Mammary epithelial cell (primary cell): ENCODE results near the gene SVOPL.

ENCODE experiments used
- EZH2 ChIP-seq: IDR thresholded peaks from 2 replicates; pipeline ENCODE4 v1.6.1; 2012; ENCODE audit warnings: low read length, inconsistent platforms, borderline replicate concordance
- TF ChIP-seq, protein P1 (sequence below), 2 donors: IDR thresholded peaks in 1 of 2; conservative IDR thresholded peaks in 1 of 2; 2 replicates each; pipeline ENCODE4 v1.5.1; 2011 to 2012; ENCODE audit warnings: inconsistent platforms in 2 of 2, low read length in 2 of 2, mild to moderate bottlenecking in 2 of 2, control low read depth in 1 of 2, low read depth in 1 of 2; ENCODE audit not compliant: insufficient read depth in 1 of 2; ENCODE audit errors: extremely low read depth in 1 of 2

DNA sequence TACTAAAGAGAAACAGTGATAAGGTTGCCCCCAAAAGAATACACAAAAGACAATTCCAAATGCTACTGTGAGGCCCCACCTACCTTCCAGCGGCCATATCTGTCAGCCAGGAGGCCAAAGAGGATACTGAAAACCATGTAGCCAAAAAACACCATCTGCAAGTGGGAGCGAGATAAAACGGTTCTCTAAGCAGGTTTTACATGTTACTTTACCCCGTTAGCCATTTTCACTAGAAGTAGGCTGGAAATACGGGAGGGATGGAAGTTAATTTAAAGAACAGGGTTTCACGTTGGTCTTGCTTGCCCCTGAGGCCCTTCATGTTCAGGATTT, 38.2 kb downstream of the SVOPL start:
- TF ChIP-seq, protein P1, sequence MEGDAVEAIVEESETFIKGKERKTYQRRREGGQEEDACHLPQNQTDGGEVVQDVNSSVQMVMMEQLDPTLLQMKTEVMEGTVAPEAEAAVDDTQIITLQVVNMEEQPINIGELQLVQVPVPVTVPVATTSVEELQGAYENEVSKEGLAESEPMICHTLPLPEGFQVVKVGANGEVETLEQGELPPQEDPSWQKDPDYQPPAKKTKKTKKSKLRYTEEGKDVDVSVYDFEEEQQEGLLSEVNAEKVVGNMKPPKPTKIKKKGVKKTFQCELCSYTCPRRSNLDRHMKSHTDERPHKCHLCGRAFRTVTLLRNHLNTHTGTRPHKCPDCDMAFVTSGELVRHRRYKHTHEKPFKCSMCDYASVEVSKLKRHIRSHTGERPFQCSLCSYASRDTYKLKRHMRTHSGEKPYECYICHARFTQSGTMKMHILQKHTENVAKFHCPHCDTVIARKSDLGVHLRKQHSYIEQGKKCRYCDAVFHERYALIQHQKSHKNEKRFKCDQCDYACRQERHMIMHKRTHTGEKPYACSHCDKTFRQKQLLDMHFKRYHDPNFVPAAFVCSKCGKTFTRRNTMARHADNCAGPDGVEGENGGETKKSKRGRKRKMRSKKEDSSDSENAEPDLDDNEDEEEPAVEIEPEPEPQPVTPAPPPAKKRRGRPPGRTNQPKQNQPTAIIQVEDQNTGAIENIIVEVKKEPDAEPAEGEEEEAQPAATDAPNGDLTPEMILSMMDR (conservative IDR thresholded peaks at IDR 0.05 in 1 of 2, IDR thresholded peaks at IDR 0.05 in 1 of 2; ENCODE audit: extremely low read depth in 1 of 2, insufficient read depth in 1 of 2, low read depth in 1 of 2, low read length in 2 of 2) = no peak
- no peak for TF ChIP-seq EZH2
